Stimulated activated CD8-positive, alpha-beta memory T cell treated with anti-CD3 and anti-CD28 coated beads, Interleukin-12 subunit alpha, Interleukin-12 subunit beta, amount 100 ng/mL, for 24 hours (primary cell): ENCODE results near the gene GGA2.
"Not testable (repeated sequence)": the region's sequence is repeated elsewhere in the genome, so short reads cannot be mapped to it uniquely, and the experiment has no call there.

Experiments
- DNase-seq: peaks from one replicate; pipeline ENCODE4 v3.0.0-alpha.2; 2020; ENCODE audit errors: extremely low read depth

GGA2 gene

GRCh38 chr16:23504076-23504452 lies 6.2 kb downstream of the GGA2 start:
- no peak for DNase-seq

GRCh38 chr16:23502466-23502865 lies 7.8 kb downstream of the GGA2 start:
- DNase-seq, result no peak

- no peak for DNase-seq
Observed at GRCh38 chr16:23501291-23501690, 9.0 kb downstream of the GGA2 start.

- no peak for DNase-seq
Observed at GRCh38 chr16:23500862-23501225, 9.4 kb downstream of the GGA2 start.

- DNase-seq, result no peak
Observed at GRCh38 chr16:23500212-23500861, 10.0 kb downstream of the GGA2 start.

GRCh38 chr16:23499801-23500200 lies 10.5 kb downstream of the GGA2 start:
- no peak for DNase-seq

- no peak for DNase-seq
Observed at GRCh38 chr16:23498863-23499262, 11.4 kb downstream of the GGA2 start.

GRCh38 chr16:23497543-23497868 lies 12.8 kb downstream of the GGA2 start:
- no peak for DNase-seq

GRCh38 chr16:23496821-23497542 lies 13.3 kb downstream of the GGA2 start:
- no peak for DNase-seq

GRCh38 chr16:23495671-23496070 lies 14.6 kb downstream of the GGA2 start:
- DNase-seq, result no peak

GRCh38 chr16:23494188-23494587 lies 16.1 kb downstream of the GGA2 start:
- no peak for DNase-seq

- DNase-seq, result no peak
Observed at GRCh38 chr16:23491490-23492391, 18.6 kb downstream of the GGA2 start.

- no peak for DNase-seq
Observed at GRCh38 chr16:23486480-23486879, 23.8 kb downstream of the GGA2 start.

- DNase-seq, result no peak
Observed at GRCh38 chr16:23485841-23486240, 24.5 kb downstream of the GGA2 start.

- DNase-seq, result no peak
Observed at GRCh38 chr16:23485257-23485614, 25.1 kb downstream of the GGA2 start.

GRCh38 chr16:23484510-23485256 lies 25.6 kb downstream of the GGA2 start:
- no peak for DNase-seq

- not testable (repeated sequence) for DNase-seq
Observed at GRCh38 chr16:23483492-23483891, 26.8 kb downstream of the GGA2 start.

GRCh38 chr16:23482778-23483177 lies 27.5 kb downstream of the GGA2 start:
- DNase-seq, result no peak

GRCh38 chr16:23480257-23480656 lies 30.0 kb downstream of the GGA2 start:
- DNase-seq, result no peak

GRCh38 chr16:23479138-23479537 lies 31.2 kb downstream of the GGA2 start:
- DNase-seq, result no peak

- no peak for DNase-seq
Observed at GRCh38 chr16:23478566-23478965, 31.7 kb downstream of the GGA2 start.

GRCh38 chr16:23476289-23476688 lies 34.0 kb downstream of the GGA2 start:
- no peak for DNase-seq
